ENCODE data around the gene DCTN2.
"Not testable (repeated sequence)": the region's sequence is repeated elsewhere in the genome, so short reads cannot be mapped to it uniquely, and the experiment has no call there.

The DCTN2 gene

DNA sequence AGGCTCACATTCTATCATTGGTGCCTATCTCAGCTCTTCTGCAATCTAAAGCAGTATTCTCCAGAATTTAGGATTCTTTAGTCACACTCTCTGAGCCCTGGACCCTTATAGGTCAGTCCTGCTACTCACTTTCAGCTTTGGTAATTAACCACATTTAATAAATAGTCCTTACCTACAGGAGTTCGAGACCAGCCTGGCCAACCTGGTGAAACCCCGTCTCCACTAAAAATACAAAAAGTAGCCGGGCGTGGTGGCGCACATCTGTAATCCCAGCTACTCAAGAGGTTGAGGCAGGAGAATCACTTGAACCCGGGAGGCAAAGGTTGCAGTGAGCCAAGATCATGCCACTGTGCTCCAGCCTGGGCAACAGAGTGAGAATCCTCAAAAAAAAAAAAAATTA lies 33.3 kb downstream of the DCTN2 start:
- not testable (repeated sequence) for DNase-seq

DNA sequence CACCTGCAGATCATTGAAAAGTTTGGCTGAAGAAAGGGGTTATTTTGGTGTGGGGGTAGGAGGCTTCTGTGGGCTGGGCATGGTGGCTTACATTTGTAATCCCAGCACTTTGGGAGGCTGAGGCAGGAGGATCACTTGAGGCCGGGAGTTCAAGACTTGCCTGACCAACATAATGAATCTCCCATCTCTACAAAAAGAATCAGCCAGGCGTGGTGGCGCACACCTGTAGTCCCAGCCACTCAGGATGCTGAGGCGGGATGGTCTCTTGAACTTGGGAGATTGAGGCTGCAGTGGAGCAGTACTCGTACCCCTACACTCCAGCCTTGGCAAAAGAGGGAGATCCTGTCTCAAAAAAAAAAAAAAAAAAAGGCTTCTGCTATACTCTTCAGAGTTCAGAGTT lies 33.7 kb downstream of the DCTN2 start:
- DNase-seq, result no peak

DNA sequence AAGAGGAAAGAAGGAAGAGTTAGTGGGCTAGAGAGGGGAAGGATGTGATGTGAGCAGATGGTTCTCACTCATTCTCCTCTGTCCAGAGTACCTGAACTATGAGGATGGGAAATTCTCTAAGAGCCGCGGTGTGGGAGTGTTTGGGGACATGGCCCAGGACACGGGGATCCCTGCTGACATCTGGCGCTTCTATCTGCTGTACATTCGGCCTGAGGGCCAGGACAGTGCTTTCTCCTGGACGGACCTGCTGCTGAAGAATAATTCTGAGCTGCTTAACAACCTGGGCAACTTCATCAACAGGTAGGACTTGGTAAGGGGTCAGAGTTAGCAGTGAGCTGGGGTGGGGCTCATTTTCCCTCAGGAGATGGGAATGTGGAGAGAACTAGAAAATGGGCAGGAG lies 34.3 kb downstream of the DCTN2 start:
- no peak for DNase-seq

DNA sequence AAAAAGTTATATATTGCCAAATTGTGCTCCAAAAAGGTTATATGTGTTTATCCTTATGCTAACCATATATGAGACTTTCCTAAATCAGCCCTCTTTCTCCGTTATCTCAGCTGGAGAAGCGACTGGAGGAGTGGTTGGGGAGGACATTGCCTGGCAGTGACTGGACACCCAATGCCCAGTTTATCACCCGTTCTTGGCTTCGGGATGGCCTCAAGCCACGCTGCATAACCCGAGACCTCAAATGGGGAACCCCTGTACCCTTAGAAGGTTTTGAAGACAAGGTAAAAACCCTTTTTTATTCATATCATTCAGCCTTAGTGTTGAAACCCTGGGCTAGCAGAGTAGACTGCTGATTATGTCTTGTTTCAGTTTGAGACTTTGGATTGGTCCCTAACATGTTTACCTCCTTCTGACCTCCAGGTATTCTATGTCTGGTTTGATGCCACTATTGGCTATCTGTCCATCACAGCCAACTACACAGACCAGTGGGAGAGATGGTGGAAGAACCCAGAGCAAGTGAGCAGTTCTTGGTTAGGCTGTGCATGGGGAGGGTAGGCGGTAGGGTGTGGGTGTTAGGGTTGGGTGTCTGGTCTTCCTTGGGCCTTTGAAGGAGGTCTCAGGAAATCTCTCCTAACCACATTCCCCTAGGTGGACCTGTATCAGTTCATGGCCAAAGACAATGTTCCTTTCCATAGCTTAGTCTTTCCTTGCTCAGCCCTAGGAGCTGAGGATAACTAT lies 35.2 kb downstream of the DCTN2 start:
- DNase-seq, result no peak

DNA sequence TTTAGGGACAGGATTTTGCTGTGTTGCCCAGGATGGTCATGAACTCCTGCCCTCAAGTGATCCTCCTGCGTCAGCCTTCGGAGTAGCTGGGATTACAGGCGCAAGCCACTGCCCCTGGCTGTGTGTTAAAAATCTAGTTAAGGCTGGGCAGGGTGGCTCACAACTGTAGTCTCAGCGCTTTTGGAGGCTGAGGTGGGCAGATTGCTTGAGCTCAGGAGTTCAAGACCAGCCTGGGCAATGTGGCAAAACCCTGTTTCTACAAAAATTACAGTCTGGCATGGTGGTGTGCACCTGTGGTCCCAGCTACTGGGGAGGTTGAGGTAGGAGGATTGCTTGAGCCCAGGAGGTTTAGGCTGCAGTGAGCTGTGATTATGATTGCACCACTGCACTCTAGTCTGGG lies 35.8 kb downstream of the DCTN2 start:
- no peak for DNase-seq

DNA sequence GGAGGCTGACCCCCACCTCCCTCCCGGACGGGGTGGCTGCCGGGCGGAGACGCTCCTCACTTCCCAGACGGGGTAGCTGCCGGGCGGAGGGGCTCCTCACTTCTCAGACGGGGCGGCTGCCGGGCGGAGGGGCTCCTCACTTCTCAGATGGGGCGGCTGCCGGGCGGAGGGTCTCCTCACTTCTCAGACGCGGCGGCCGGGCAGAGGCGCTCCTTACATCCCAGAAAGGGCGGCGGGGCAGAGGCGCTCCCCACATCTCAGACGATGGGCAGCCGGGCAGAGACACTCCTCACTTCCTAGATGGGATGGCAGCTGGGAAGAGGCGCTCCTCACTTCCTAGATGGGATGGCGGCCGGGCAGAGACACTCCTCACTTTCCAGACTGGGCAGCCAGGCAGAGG lies 39.2 kb downstream of the DCTN2 start:
- DNase-seq, result not testable (repeated sequence)

DNA sequence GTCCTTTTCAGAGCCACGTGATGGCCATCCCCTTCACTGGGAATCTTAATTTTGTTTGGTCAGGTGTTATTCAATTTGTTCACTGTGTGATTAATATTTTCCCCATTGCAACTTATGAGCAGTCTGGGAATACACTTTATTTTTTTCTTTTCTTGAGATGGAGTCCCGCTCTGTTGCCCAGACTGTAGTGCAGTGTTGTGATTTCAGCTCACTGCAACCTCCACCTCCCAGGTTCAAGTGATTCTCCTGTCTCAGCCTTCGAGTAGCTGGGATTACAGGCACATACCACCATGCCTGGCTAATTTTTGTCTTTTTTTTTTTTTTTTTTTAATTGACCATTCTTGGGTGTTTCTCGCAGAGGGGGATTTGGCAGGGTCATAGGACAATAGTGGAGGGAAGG lies 40.5 kb downstream of the DCTN2 start:
- not testable (repeated sequence) for DNase-seq

DNA sequence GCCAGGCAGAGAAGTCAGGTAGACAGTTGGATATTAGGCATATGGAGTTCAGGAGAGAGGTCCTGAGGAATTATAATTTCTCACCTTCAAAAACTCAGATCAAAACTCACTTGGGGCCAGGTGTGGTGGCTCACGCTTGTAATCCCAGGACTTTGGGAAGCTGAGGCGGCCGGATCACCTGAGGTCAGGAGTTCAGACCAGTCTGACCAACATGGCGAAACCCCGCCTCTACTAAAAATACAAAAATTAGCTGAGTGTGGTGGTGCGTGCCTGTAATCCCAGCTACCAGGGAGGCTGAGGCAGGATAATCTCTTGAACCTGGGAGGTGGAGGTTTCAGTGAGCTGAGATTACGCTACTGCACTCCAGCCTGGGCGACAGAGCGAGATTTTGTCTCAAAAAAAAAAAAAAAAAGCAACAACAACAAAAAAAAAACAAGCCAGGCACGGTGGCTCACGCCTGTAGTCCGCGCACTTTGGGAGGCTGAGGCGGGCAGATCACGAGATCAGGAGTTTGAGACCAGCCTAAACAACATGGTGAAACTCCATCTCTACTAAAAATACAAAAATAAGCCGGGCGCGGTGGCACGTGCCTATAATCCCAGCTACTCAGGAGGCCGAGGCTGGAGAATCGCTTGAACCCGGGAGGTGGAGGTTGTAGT lies 44.6 kb downstream of the DCTN2 start:
- not testable (repeated sequence) for DNase-seq

DNA sequence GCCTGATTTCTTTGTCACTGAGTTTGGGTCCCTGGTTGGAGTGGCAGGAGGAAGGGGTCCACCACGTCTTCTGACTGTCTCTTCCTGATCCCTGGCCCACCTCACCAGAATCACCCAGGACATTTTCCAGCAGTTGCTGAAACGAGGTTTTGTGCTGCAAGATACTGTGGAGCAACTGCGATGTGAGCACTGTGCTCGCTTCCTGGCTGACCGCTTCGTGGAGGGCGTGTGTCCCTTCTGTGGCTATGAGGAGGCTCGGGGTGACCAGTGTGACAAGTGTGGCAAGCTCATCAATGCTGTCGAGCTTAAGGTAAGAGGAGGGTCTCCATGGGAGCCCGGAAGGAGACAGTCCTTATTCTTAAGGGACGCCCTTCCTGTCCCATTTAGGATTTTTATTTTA lies 46.8 kb downstream of the DCTN2 start:
- no peak for DNase-seq

DNA sequence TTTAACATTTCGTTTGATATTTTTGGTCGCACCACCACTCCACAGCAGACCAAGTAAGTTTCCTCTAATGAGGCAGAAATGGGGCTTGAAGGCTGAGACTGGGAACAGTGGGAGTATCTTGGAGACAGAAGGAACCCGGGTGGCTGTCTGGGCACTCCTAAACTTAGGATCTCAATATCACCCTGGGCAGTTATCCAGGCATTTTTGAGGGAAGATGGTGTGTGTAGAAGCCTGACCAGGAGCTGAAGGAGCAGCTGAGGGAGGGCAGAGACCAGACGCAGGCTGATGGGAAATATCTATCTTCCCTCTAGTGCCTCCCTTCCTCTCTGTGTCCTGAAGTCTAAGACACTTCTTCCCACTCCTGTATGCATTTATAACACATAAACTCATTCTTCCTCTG lies 48.4 kb downstream of the DCTN2 start:
- no peak for DNase-seq

DNA sequence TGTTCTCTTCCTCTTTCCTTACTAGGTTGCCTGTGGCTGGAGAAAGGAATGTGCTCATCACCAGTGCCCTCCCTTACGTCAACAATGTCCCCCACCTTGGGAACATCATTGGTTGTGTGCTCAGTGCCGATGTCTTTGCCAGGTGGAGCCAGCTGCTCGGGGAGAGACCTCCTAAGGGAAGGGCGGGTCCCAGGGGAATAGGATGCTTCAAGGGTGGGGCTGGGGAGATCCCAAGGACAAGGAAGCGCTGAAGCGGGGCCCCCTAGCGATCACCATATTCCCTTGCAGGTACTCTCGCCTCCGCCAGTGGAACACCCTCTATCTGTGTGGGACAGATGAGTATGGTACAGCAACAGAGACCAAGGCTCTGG lies 48.9 kb downstream of the DCTN2 start:
- no peak for DNase-seq

DNA sequence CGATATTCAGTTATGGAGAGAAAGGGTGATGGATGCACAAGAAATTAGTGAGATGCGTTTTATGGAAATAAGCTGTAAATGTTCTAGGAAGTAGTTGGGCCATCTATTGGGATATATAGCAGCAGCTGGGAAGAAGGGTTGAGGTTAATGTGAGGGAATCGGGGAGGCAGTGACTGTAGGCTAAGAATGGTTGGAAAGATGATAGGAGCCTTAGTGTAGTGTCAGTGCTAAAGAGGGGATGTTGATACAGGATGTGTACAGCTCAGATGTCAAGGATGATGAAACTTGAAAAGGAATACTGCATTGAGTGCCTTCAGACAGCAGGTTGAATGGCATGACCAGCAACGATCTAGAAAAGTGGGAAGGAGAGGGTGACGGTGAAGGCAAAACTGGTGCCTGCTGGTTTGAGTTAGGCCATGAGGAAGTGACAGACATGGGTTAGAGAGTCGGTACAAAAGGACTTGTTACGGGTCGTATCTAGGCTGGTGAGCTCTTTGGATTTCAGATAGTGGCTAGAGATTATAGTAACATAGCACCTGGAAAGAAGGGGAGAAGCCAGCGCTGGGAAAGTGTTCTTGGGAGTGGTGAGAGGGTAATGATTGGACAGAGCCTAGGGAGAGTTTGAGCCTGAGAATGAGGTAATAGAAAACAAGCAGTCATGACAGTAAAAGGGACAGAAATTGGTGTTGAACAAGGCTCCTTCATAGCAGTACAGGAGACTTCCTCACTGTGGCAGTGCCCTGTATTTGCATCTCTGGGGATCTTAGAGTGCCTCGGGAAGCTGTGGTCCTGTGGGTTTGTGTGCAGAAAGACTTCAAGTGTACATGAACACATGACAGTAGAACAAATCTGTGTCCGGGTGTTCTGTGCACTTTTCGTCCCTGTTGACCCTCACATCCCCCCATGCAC lies 49.5 kb downstream of the DCTN2 start:
- DNase-seq, result no peak

DNA sequence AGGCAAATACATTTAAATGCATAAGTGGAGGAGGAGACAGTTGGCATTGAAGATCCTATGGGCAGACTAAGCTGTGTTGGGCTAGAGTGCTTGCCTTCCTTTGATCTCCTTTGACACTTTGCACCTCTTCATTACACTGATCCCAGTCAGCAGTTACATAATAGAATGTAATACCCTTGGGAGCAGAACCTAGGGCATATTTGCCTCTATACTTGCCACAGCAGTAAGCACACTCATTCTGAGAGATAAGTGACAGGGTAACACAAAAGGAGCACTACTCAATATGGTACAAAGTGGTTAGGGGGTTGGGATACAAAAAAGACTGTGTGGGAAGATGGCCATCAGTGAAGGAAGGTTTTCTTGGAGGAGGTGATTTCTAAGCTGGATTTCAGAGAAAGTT lies 50.2 kb downstream of the DCTN2 start:
- DNase-seq, result no peak

DNA sequence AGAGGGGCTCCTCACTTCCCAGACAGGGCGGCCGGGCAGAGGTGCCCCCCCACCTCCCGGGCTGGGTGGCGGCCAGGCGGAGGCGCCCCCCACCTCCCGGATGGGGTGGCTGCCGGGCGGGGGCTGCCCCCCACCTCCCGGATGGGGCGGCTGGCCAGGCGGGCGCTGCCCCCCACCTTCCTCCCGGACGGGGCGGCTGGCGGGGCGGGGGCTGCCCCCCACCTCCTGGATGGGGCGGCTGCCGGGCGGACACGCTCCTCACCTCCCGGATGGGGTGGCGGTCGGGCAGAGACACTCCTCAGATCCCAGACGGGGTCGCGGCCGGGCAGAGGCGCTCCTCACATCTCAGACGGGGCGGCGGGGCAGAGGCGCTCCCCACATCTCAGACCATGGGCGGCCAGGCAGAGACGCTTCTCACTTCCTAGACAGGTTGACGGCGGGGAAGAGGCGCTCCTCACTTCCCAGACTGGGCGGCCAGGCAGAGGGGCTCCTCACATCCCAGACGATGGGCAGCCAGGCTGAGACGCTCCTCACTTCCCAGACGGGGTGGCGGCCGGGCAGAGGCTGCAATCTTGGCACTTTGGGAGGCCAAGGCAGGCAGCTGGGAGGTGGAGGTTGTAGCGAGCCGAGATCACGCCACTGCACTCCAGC lies 51.8 kb downstream of the DCTN2 start:
- not testable (repeated sequence) for DNase-seq

DNA sequence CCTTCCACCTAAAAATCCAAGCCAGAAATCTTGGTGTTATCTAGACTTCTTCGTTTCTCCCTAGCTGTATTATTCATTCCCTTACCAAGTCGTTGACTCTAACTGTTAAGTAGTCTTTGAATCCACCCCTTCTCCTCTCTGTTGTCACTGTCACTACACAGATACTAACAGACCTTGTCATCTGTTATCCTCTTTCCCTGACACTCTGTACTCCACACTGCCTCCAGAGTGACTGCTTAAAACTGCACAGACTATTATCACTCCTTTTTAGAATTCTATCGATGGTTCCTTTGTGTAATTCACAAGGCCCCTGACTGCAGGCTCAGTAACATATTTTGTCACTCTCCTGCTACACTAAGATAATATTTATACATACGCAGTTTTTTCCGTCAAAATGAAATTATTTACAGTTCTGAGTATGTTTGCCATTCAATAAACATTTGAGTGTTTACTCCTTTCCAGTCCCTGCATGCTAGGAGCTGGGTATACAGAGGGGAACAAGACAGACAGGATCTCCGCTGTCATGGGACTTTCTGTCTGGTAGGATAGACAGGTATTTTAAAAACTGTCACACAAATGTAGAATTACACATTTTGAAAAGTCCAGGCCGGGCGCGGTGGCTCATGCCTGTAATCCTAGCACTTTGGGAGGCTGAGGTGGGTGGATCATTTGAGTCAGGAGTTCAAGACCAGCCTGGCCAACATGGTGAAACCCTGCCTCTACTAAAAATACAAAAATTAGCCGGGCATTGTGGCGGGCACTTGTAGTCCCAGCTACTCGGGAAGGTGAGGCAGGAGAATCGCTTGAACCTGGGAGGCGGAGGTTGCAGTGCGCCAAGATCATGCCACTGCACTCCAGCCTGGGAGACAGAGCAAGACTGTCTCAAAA lies 55.4 kb downstream of the DCTN2 start:
- DNase-seq, result no peak

DNA sequence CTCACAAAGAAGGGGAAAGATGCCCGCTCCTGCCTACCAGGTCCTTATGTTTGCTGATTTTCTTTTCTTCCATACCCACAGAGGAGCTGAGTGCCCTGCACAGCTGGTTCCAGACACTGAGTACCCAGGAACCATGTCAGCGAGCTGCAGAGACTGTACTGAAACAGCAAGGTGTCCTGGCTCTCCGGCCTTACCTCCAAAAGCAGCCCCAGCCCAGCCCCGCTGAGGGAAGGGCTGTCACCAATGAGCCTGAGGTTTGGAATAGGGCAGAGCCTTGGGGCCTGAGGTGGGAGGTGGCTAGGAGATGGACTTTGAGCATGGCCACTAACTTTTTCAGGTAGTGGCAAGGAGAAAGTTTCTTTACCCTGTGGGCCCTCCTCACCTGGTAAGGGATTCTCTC lies 56.9 kb downstream of the DCTN2 start:
- no peak for DNase-seq

DNA sequence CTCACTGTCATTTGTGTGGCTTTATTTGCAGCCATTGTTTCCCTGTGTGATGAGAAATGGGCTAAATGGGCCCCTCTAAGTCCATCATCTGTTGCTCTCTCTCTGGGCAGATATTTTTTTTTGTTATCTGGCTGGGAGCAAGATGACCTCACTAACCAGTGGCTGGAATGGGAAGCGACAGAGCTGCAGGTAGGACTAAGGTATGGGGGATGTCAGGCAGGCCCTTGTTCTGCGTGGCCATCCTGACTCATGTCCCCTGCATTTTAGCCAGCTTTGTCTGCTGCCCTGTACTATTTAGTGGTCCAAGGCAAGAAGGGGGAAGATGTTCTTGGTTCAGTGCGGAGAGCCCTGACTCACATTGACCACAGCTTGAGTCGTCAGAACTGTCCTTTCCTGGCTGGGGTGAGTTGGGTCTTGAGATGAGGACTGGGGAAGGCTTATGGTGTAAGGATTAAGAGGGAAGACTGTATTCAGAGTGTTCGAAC lies 57.8 kb downstream of the DCTN2 start:
- DNase-seq, result no peak

DNA sequence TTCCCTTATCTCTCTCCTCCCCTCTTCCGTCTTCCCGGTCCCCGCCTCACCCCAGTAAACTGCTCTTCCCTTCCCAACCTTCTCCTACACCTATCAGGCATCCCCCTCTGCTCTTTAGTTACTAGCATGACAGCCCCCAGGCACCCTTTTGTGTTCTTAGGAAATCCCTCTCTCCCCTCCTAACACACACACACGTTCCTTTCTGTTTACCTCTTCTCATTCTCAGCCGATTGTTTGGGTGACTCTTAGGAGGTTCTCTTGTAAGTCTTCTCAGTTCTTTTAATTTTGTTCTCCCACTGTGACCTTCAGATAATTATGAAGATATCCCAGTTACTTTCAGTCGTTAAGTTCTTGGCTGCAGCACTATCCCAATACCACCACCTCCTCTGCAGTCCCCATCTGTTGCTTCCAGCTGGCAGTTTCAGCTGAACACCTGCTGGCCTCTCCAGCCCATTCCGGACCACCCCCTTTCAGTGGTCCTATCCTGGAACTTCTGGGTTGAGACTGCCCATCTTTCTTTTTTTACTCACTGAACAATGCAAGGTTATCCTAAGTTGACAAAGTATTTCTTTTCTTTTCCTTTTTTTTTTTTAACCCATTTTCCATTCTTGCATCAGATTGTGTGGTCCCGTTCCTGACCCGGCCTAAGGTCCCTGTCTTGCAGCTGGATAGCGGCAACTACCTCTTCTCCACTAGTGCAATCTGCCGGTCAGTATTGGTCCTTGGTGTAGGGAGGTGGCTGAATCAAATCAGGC lies 58.4 kb downstream of the DCTN2 start:
- DNase-seq, result no peak

DNA sequence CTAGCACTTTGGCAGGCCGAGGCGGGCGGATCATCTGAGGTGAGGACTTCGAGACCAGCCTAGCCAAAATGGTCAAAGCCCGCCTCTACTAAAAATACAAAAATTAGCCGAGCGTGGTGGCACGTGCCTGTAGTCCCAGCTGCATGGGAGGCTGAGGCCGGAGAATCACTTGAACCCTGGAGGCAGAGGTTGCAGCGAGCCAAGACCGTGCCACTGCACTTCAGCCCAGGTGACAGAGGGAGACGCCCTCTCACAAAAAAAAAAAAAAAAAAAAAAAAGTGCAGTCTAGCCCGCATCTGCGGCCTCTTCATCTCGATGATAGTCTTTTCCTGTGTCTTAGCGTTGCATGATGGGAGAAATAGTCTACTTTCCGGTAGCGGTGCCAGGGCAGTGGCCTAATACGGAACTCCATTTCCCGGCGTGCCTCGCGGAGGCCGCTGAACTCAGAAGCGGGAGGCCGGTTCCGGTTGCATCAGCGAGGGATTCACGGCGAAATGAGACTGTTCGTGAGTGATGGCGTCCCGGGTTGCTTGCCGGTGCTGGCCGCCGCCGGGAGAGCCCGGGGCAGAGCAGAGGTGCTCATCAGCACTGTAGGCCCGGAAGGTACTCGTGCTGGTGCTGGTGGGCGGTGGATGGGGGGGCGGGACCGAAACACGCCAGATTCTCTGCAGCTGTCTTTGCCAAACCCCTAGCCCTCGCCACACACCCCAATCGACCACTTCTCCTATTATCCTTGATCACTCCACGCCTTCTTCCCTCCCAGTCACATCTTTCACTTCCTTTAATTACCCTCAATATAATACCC lies 59.2 kb downstream of the DCTN2 start, which contains the start of gene MARS1:
Gene MARS1, plus strand, starts transcription at position 472 of the 805 bp plus-strand sequence. Its CDS starts 23 bp downstream, at position 495.
- DNase-seq, result peak; percentile 92

DNA sequence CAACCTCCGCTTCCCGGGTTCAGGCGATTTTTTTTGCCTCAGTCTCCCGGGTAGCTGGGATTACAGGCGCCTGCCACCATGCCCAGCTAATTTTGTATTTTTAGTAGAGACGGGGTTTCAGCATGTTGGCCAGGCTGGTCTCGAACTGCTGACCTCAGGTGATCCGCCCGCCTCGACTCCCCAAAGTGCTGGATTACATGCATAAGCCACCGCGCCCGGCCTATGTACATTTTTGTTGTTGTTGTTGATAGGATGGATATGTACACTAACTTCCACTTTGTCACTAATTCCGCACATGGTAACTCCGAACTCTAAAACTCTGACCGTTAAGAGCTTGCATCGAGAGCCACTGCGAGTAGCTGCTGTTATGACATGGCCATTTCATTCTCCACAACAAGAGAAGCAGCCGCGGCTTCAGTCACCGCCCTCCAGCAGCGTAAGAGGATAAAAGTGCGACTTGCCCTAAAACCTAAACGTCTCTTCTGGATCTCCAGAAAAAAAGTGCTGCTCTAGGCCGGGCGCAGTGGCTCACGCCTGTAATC lies 59.9 kb downstream of the DCTN2 start:
- DNase-seq, result no peak
